ENCODE measurements around the gene PRAC2.

Gene PRAC2

DNA sequence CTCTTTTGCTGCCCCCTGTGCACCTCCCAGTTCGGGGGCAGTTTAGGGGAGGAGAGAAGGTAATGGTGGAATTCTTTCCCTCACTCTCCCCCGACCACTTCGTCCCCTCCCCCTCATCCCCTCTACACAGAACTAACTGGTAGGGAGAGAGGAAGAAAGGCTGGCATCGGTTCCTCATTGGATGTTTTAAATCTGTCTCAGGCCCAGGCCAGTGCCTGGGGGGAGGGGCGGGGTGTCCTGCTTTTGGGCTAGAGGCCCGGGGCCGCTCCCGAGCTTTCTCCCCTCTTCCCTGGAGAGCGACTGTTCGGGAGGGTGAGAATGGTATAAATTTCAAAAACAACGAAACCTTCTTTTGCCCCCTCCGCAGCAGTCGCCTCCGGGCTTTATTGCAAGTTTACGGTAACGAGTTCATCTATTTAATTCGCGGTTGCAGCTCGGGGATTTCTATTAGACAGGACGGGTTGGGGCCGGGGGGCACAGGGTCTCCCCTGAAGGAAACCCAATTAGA lies at the start of gene PRAC2:
TSS of gene PRAC2 (plus strand) at position 271 of the 508 bp plus-strand sequence. CDS start 1,226 bp downstream, outside the sequence.
- TF ChIP-seq, protein P1, sequence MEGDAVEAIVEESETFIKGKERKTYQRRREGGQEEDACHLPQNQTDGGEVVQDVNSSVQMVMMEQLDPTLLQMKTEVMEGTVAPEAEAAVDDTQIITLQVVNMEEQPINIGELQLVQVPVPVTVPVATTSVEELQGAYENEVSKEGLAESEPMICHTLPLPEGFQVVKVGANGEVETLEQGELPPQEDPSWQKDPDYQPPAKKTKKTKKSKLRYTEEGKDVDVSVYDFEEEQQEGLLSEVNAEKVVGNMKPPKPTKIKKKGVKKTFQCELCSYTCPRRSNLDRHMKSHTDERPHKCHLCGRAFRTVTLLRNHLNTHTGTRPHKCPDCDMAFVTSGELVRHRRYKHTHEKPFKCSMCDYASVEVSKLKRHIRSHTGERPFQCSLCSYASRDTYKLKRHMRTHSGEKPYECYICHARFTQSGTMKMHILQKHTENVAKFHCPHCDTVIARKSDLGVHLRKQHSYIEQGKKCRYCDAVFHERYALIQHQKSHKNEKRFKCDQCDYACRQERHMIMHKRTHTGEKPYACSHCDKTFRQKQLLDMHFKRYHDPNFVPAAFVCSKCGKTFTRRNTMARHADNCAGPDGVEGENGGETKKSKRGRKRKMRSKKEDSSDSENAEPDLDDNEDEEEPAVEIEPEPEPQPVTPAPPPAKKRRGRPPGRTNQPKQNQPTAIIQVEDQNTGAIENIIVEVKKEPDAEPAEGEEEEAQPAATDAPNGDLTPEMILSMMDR (IDR thresholded peaks at IDR 0.05): no peak

- TF ChIP-seq, protein P1 (IDR thresholded peaks at IDR 0.05): no peak
These were observed 45.9 kb upstream of the PRAC2 start for GRCh38 chr17:48676963-48677558.

DNA sequence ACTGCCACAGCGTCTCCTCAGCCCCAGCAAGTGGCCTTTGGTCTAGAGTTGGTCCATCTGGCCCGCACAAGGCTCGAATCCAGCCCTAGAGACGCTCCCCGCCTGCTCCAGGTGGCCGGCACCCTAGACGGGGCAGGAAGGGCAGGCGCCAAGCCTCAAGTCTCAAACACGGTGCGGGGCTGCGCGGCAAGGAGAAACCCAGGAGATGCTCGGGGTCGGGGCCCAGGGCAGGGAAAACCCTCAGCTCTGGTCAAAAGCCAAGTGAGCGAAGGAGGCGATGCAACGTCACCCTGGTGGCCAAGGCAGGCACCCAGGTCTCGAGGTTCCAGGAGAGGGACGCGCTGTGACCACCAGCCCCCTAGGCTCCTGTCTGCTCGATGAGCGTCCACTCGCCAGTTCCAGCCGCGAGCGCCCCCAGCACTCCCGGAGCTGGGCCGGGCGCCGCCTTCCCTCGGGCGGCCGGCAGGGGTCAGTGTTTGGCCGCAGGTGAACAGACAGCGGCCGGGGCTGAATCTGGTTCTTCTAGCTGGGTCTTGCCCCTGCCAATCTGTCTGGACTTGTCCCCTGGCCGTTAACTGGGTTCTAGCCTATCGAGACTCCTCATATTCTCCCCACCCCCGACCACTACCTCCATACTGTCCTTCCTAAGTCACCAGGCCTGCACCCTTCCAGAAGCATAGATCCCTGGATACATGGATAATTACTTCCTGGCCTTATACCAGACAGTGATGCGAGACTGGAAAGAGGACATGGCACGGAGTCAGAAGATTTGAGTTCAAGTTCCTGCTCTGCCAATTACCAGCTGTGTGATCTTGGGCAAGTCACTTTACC lies 44.6 kb upstream of the PRAC2 start:
- TF ChIP-seq, protein P1 (IDR thresholded peaks at IDR 0.05): peak; percentile 98

DNA sequence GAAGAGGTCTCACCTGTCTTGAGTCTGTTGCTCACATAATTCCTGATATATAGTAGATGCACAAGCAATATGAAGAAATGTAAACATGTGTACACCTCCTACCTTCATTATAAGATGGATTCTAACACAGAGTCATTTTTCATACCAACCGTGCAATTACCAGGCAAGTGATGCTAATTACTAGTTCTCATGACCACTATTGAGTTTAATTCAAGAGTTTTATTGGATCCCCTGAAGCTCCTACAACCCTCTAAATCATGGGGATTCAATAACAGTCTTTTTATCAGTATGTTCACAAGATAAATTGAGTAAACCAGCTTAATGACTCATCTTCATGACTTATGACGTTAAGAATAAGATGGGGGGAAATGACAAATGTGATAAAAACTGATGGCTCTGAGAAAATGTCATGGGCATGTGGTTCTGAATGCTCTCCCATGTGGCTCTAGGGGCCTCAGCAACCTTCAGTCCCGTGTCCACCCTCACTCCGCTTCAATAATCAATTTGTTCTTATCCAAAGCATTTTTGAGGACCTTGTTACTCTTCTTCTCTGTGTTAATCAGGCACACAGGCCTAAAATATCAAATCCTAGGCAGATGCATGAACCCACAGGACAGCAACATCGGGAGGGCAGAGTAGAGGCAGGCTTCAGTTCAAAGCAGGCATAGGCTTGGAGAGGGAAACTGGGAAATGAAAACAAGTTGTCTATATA lies 43.4 kb upstream of the PRAC2 start:
- TF ChIP-seq, protein P1 (IDR thresholded peaks at IDR 0.05): no peak

GRCh38 chr17:48681609-48682008 lies 41.4 kb upstream of the PRAC2 start:
- TF ChIP-seq, protein P1 (IDR thresholded peaks at IDR 0.05): no peak

DNA sequence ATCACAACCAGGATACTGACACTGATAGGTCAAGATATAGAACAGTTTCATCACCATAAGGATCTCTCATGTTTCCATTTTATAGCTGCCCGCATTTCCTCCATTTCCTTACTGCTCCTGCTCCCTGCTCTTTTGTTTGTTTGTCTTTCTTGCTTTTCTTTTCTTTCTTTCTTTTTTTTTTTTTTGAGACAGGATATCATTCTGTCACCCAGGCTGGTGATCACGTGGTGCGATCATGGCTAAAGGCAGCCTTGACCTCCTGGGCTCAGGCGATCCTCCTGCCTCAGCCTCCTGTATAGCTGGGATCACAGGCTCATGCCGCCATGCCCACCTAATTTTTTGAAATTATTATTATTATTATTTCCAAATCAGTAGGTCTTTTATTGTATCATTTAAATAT lies 32.3 kb upstream of the PRAC2 start:
- TF ChIP-seq, protein P1 (IDR thresholded peaks at IDR 0.05): no peak

DNA sequence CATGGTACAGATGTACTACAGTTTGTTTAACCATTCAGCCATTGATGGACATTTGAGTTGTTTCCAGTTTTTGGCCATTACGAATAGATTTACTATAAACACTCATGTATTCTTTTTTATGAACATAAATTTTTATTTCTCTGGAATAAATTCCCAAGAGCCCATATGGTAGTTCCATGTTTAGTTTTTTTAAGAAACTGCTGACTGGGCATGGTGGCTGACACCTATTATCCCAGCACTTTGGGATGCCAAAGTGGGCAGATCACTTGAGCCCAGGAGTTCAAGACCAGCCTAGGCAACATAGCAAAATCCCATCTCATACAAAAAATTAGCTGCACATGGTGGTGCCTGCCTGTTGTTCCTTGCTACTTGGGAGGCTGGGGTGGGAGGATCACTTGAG lies 30.9 kb upstream of the PRAC2 start:
- TF ChIP-seq, protein P1 (IDR thresholded peaks at IDR 0.05): no peak

Measured in LNCAP (cell line).